Heart left ventricle (tissue), 13 donors: ENCODE results near the gene PCNX3.

ENCODE experiments used
- CTCF ChIP-seq, 12 donors: fragments of 200-600 bp; sonication (generic) in 4 of 12; IDR thresholded peaks; one replicate each; pipeline versions ENCODE4 v1.5.0 to v1.8.0; 2018 to 2022; ENCODE audit warnings: antibody characterized with exemption in 12 of 12, mild to moderate bottlenecking in 5 of 12
- POLR2A ChIP-seq, 2 donors: fragments of 450-650 bp; IDR thresholded peaks; one replicate each; pipeline ENCODE4 v1.6.1; 2017; ENCODE audit warnings: antibody characterized with exemption in 2 of 2, mild to moderate bottlenecking in 2 of 2, moderate library complexity in 2 of 2
- donor health status: ischemic (EF 13 %, LVEDD 7.1; RV severe dilation, severe dysfunction).
- donor health status: DM: no; HTN: yes; CAD: no.
- donor health status: DM: no; HTN: no; CAD: no.
- donor health status: ischemic (EF 25% LVEDD 6.9; RV normal size, moderate dysfunction).
- donor health status: ischemic (EF 25% LVEDD 5.7; RV mildly dilated, moderate dysfunction).
- donor health status: ischemic (EF 35%, LVEDD 5.7; RV mildly dilated, moderate dysfunction).
- donor health status: nonischemic (EF 11% LVEDD 7.7; RV severe dilation, severe dysfunction).
- donor health status: DM: yes; HTN: yes; CAD: no.
- donor health status: PGD.
- donor health status: ischemic (EF 29% LVEDD 5.4; RV normal size, mild dysfunction).
- donor health status: nonischemic (EF 23%, LVEDD 6.1; RV moderate dilation, normal function).

- no peak for TF ChIP-seq CTCF (IDR thresholded peaks at IDR 0.05)
- no peak for TF ChIP-seq POLR2A (IDR thresholded peaks at IDR 0.05)
Observed at GRCh38 chr11:65595131-65595530, 20.4 kb upstream of the PCNX3 start.
